ENCODE measurements around the gene LPCAT1.
A peak's percentile ranks its signal among the peaks of the same experiment; 100 is the strongest.
"Not testable (repeated sequence)": the region's sequence is repeated elsewhere in the genome, so short reads cannot be mapped to it uniquely, and the experiment has no call there.

Gene LPCAT1

GRCh38 chr5:1509346-1510085 lies 14.2 kb downstream of the LPCAT1 start:
- no peak for DNase-seq (ENCODE audit: low read depth)

- DNase-seq (ENCODE audit: low read depth) = no peak
These were observed 15.0 kb downstream of the LPCAT1 start for GRCh38 chr5:1508659-1509290.

DNA sequence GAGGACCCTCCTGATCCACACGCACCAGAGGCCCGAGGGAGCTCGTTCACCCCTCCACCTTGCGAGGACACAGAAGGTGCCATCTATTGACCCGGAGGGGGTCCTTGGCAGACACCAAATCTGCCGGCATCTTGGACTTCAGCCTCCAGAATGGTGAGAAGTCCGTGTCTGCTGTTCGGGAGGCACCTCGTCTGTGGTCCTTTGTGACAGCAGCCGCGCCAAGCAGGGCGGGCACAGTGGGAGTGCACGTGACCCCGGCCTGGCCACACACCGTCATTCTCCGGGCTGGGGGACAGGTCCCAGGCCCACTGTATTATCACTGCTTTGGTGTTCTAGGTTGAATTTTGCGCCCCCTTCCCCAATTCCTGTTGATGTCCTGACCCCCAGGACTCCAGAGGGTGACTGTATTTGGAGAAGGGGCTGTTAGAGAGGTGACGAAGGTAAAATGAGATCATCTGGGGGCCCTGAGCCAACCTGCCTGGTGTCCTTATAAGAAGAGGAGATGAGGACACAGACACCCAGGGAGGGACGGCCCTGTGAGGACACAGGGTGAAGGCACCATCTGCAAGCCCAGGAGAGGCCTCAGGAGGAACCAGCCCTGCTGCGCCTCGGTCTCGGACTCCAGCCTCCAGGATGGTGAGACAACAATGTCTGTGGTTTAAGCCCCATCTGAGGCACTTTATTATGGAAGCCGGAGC lies 15.7 kb downstream of the LPCAT1 start:
- DNase-seq (ENCODE audit: low read depth) = no peak

DNA sequence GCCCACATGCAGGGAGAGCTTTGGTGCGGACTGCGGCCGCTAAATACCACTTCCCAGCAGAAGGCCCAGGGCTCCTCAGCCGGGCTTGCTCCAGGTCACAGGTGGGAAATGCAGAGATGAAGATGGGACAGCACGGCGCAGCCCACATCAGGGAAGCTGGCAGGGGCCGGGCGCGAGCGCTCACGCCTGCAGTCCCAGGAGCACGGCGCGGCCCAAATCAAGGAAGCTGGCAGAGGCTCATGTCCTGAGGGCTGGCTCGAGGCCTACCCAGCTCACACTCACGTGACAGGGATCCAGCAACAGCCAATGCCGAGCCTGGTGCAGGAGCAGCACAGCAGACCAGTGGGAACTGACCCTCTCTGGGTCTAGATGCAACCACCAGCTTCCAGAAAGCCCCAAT lies 16.3 kb downstream of the LPCAT1 start:
- DNase-seq (ENCODE audit: low read depth) = no peak

DNA sequence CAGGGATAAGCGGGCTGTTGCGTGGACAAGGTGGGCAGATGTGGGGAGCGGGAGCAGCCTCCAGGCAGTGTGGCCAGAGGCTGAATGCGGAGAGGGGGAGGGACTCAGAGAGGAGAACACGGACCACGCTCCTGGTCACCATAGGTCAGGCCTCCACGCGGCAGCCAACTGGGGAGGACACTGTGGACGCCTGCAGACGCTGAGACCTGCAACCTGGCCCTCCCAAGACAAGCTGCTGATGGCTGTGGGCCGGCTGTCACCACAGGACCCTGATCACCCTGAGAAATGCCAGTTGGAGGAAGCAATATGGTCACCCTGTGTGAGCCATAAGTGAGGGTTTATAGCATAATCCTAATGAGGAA lies 16.8 kb downstream of the LPCAT1 start:
- no peak for DNase-seq (ENCODE audit: low read depth)

DNA sequence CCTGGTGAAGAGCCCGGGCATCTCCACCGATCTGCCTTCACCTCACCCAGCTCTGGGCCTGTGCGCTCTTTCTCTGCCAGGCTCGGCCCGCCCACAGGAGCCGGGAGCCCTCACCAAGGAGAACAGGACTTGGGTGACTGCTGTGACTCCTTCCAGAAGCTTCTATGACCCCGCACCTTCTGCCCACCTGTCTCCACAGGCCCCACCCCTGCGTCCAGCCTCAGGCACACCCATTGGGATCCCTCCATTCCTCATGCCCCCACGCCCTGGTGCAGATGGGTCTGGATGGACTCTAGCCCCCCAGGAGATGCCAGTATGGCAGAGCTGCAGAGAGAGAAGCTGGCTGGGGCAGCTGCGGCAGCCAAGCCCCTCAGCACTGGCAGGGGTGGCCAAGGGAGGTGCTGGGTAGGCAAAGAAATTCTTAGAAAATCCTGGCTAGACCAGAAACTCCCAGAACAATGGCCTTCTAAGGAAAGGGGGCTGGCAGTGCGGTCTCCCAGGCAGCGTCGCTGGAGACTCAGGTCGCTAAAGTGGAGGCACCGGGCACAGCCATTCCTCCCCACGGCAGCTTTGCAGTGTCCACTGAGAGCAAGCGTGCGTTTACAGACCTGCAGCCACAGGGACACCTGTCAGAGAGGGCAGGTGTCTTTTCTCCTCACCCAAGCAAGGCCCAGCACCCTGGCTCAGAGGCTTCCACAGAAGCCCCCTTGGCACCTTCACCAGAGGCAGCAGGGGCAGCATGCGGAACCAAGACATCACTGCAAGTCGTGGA lies 17.3 kb downstream of the LPCAT1 start:
- no peak for DNase-seq (ENCODE audit: low read depth)

DNA sequence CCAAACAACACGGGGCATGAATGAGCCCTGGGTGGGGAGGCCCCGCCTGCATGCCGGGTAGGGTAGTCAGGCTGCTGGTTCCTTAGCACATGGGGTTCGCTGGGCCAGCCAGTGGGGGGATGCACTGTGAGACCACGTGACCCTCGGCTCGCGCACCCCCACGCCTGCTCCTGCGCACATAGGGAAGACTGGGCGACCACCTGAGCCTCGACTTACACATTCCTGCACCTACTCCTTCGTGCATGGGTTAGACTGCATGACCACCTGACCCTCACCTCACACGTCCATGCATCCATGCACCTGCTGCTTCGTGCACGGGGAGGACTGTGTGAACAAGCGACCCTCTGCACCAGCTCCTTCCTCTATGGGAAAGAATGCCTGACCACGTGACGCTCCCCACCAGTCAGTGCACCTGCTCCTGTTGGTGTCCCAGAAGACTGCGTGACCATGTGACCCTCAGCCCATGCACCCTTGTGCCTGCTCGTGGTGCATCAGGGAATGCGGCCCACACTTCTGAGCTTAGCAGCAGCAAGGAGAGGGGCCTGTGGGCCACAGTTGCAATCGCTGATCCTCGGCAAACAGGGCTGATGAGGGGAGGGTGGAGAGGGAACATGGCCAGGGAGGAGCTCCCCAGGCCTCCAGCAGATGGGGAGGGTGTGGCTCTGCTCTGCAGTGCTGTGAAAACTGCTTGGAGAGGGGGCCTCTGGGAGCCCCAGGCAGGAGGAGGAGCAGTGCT lies 18.1 kb downstream of the LPCAT1 start:
- DNase-seq (ENCODE audit: low read depth) = no peak

DNA sequence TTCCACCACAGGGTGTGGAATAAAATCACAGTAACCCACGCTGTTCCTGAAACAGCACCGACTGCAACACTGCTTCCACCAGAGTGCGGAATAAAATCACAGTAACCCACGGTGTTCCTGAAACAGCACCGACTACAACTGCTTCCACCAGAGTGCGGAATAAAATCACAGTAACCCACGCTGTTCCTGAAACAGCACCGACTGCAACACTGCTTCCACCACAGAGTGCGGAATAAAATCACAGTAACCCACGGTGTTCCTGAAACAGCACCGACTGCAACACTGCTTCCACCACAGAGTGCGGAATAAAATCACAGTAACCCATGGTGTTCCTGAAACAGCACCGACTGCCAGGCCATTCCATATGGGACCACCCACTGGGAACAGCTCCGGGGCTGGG lies 18.7 kb downstream of the LPCAT1 start:
- not testable (repeated sequence) for DNase-seq (ENCODE audit: low read depth)

- DNase-seq (ENCODE audit: low read depth) = no peak
These were observed 19.1 kb downstream of the LPCAT1 start for GRCh38 chr5:1504617-1505016.

GRCh38 chr5:1504069-1504595 lies 19.6 kb downstream of the LPCAT1 start:
- DNase-seq (ENCODE audit: low read depth) = no peak

DNA sequence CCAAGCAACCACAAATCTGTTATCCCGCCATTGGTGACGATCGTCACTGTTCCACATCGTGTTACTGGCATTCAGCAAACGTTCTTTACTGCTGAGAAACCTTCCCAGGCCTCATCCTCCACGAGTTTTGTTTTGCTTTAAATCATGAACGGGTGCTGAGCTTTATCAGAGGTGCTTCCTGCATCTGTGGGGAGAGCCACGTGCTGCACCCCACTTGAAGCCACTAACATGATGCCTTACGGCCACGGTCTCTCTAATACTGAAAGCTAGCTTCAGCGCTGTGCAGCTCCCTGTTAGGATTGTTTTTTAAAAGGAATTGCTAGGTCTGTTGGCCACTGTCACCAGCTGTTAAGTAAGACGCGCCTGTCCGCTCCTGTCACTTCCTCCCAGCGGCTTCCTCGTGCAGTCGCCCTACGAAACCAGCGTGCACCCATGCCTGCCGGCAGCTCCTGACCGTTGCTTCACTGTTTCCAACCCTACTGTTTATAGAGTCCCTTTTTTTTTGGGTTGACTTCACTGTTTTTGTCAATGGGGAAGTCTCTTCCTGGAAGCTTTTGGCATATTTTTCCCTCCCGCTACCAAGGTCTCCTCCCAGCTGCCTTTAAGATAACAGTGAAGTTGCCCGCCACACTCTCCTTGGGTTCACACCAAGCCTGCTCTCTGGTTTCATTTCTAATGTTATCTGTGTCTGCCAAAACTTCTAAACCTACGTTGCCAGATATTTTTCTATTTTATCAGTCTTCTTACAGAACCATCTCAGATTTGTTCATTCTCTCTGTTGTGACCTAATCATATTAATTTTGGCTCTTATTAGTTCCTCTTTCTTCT lies 20.3 kb downstream of the LPCAT1 start:
- peak; percentile 23 for DNase-seq (ENCODE audit: low read depth)

- DNase-seq (ENCODE audit: low read depth) = no peak
These were observed 21.0 kb downstream of the LPCAT1 start for GRCh38 chr5:1502737-1503120.

DNA sequence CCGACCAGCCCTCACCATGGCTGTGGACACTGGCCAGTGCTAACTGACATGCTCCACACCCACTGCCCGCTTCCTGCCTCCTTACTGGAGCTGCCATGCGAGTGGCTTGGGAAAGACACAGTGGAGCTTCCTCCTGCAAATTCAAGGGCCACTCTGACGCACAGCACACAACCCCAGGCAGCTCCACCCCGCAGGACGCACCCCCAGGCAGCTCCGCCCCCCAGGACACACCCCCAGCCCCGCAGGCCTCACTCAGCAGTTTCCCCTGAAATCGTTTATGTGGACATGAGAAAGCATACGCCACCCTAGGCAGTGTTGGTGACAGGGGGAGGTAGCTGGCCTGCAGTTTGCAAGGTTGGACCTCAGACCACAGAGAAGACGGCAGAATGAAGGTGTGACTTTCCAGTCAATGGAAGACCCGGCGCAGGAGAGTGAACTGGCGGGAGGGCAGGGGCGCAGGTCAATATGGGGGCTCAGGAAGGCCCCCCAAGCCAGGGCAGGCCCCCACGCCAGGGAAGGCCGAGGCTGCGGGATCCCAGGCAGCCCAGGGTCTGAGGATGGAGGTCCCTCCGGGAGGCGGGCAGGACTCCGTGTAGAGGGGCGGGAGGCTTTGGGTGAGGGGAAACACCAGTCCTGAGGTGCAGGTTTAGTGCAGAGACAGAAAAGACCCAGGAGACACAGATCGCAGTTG lies 21.6 kb downstream of the LPCAT1 start:
- no peak for DNase-seq (ENCODE audit: low read depth)

GRCh38 chr5:1501372-1502045 lies 22.3 kb downstream of the LPCAT1 start:
- no peak for DNase-seq (ENCODE audit: low read depth)

DNA sequence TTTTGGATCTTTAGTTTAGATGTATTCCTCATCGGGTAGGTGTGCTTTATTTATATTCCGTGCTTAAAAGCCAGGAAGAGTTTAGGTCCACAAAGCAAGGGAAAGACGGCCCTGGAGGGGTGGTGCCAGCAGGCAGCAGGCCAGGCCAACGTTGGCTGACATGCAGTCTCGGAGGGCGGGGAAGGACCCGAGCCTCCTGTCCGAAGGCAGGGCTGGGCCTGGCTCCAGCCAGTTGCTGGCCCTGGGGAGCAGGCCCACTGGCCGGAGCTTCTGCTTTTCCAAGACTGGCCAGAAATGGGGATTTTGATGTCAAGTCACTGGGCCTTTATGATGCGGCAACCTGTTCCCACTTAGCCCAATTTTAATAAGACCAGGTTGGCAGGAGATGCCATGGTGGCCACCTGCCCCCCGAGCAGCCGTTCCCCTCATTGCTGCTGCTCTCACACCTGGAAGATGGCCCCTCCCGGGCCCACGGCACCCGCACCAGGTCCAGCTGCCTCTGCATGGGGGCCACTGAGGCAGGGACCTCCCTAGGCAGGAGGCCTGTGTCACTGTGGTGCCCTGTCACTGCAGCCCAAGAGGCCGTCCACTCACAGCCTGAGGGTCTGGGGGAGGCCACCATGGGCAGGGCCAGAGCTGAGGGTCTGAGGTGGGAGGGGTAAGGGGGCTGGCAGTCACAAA lies 23.2 kb downstream of the LPCAT1 start:
- DNase-seq (ENCODE audit: low read depth) = no peak

GRCh38 chr5:1499851-1500250 lies 23.9 kb downstream of the LPCAT1 start:
- no peak for DNase-seq (ENCODE audit: low read depth)

- DNase-seq (ENCODE audit: low read depth) = no peak
These were observed 24.9 kb downstream of the LPCAT1 start for GRCh38 chr5:1498623-1499416.
